ENCODE measurements around the gene ATG2A. TPM values are rescaled to one million over a fixed set of nuclear protein-coding genes. Genes with fewer than 3 reads are reported as not detected.
A peak's percentile ranks its signal among the peaks of the same experiment; 100 is the strongest.

ATG2A gene
- total RNA-seq, 1 experiment from 2014 or later, result 24.7 TPM

DNA sequence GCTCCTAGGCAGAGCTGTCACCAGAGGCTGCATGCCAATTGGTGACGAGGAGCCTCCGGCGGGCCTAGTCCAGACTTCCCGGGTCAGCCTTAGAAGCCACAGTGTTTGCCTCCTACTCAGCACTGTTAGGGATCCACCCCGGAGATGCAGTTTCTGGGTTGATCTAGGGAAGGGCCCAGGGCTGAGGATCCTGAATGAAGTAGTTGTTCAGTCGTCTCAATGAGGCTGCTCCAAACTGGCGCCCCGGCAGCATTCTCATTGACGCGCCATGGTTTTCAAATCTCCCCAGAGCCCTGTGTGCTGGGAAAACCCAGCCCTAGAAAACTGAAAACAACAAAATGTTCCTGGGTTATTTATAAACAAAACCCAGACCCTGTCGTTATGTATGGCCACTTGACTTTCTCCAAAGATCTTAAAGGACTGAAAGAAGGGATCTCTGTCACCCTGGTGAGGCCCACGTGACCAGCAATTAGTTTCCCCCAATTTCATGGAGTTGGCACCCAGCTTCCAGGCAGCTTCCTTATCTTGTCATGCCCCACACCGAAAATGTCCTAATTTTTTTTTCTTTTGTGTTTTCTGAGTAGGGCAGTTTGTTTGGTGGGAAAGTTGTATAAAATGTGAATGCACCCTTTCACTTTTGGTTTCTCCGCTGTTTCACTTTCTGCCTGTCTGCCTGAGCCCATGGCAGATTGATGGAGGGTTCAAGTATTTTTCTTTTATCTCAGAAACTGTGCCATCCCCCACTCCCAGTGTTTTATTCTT, 36.6 kb downstream of the ATG2A start:
- ChIA-PET POLR2A (interaction anchor here (5.5 kb wide), 1 partner anchor 34 kb away, joined by 36 read pairs; the partner anchor contains the start of gene CDC42BPG), RAD21 (ENCODE audit: low non-redundant PET in 1 of 2, low total read pairs in 2 of 2, uncharacterized antibody in 2 of 2, unreplicated experiment in 2 of 2) (no interaction called here), CTCF (interaction anchor here (0.7 kb wide), 1 partner anchor 18 kb away, joined by 3 read pairs; no protein-coding TSS in a partner anchor)
- no peaks in the 10 kb centered on the region for H3K9me2 ChIP-seq (ENCODE audit: insufficient read depth)
- no peaks in the 10 kb centered on the region for H4K20me1 ChIP-seq (ENCODE audit: insufficient read depth)
- intact Hi-C loops (cut with micrococcal nuclease), result no loop called here
- peaks cover 22 to 32% of the 10 kb centered on the region in 2 experiments for H3K4me1 ChIP-seq (ENCODE audit: control insufficient read depth in 1 of 2, insufficient read depth in 2 of 2, low read length in 2 of 2)
- H3K9me3 ChIP-seq (ENCODE audit: control insufficient read depth in 1 of 2, insufficient read depth in 1 of 2, low read depth in 1 of 2, low read length in 2 of 2), result no peaks in the 10 kb centered on the region
- peaks cover 33% of the 10 kb centered on the region for H3K79me2 ChIP-seq (ENCODE audit: insufficient read depth, low read length)
- DNase-seq (ENCODE audit: low read depth, low spot score) (no peak), ATAC-seq (no peak)
- peaks cover 0 to 10% of the 10 kb centered on the region in 2 experiments; a peak in 1 of 4 replicates for H3K36me3 ChIP-seq (ENCODE audit: control insufficient read depth in 1 of 2, insufficient read depth in 2 of 2, low read length in 2 of 2)
- BruUV-seq (replicated peaks), result no TSS peak
- no peak overlapping the region for H3K27ac ChIP-seq (ENCODE audit: low read depth, low read length)
- no peak overlapping the region for H3K4me2 ChIP-seq (ENCODE audit: low read length)
- TF ChIP-seq EZH2 (IDR thresholded peaks at IDR 0.05) (no peak), FOSL1 (IDR thresholded peaks at IDR 0.05; ENCODE audit: low read depth) (no peak), POLR2A (IDR thresholded peaks at IDR 0.05; ENCODE audit: borderline replicate concordance, extremely low read depth, insufficient read depth, insufficient read length) (no peak), ZFX (IDR thresholded peaks at IDR 0.05) (no peak), JUND (IDR thresholded peaks at IDR 0.05) (no peak)
- TF ChIP-seq, protein P1, sequence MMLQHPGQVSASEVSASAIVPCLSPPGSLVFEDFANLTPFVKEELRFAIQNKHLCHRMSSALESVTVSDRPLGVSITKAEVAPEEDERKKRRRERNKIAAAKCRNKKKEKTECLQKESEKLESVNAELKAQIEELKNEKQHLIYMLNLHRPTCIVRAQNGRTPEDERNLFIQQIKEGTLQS (IDR thresholded peaks at IDR 0.05), result no peak
- H2AFZ ChIP-seq (ENCODE audit: low read depth, low read length, poor library complexity, severe bottlenecking), result no peak overlapping the region
- H3K4me3 ChIP-seq (replicated peaks in 1 of 2; ENCODE audit: low read depth in 1 of 2, low read length in 2 of 2), result no peak overlapping the region
- H3K9ac ChIP-seq (ENCODE audit: low read length), result no peak overlapping the region
- H3K27me3 ChIP-seq (ENCODE audit: insufficient read depth, low read length), result no peaks in the 10 kb centered on the region

DNA sequence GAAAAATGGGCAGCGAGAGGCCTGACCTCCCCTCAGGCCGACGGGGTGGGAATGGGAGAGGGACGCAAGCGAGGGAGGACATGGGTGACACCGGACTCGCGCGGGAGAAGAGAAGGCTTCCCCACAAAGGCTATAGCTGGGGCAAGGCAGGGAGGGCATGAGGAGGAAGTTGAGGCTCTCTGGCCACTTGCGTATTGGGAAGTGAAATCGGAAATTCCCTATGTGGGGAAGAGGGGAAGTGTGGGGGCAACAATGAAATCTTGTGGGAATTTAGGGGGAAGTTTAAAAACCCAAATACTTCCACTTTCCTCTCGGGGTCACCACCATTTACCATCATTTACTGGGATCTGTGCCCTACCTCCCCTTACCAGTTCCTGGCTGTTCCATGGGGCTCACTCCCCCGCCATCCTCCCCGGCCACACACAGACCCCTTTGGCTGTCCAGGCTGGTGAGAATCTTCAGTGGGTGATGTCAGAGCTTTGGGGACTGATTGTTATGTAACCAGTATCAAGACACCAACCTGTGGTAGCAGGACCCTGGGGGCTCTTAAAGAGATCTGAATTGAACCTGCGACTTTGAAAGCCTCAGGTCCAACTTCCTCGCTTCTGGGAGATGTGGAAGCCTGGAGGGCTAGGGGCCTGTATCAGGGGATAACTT, 37.6 kb downstream of the ATG2A start:
- TSS peak; percentile 86 for BruUV-seq (replicated peaks)
- ChIA-PET RAD21 (ENCODE audit: low non-redundant PET in 1 of 2, low total read pairs in 2 of 2, uncharacterized antibody in 2 of 2, unreplicated experiment in 2 of 2) (no interaction called here), CTCF (interaction anchor here (1.5 kb wide), 1 partner anchor 9 kb away, joined by 6 read pairs; no protein-coding TSS in a partner anchor), POLR2A (interaction anchor here (1.1 to 5.5 kb wide), 3 partner anchors 25 to 64 kb away, joined by 3 to 56 read pairs (median 36); partner anchors contain the start of gene CDC42BPG)
- Histone ChIP-seq H3K9ac (ENCODE audit: low read length) (peak overlapping the region; percentile 98), H3K27me3 (ENCODE audit: insufficient read depth, low read length) (no peaks in the 10 kb centered on the region), H3K79me2 (ENCODE audit: insufficient read depth, low read length) (peaks cover 44% of the 10 kb centered on the region), H4K20me1 (ENCODE audit: insufficient read depth) (no peaks in the 10 kb centered on the region), H3K27ac (ENCODE audit: low read depth, low read length) (peak overlapping the region; percentile 77), H3K4me2 (ENCODE audit: low read length) (peak overlapping the region; percentile 93), H3K4me3 (replicated peaks in 1 of 2; ENCODE audit: low read depth in 1 of 2, low read length in 2 of 2) (peak overlapping the region; percentile 90 to 99), H3K9me3 (ENCODE audit: control insufficient read depth in 1 of 2, insufficient read depth in 1 of 2, low read depth in 1 of 2, low read length in 2 of 2) (no peaks in the 10 kb centered on the region), H2AFZ (ENCODE audit: low read depth, low read length, poor library complexity, severe bottlenecking) (no peak overlapping the region), H3K36me3 (ENCODE audit: control insufficient read depth in 1 of 2, insufficient read depth in 2 of 2, low read length in 2 of 2) (peaks cover 2 to 16% of the 10 kb centered on the region in 2 experiments; a peak in 3 of 4 replicates), H3K9me2 (ENCODE audit: insufficient read depth) (no peaks in the 10 kb centered on the region), H3K4me1 (ENCODE audit: control insufficient read depth in 1 of 2, insufficient read depth in 2 of 2, low read length in 2 of 2) (peaks cover 22 to 33% of the 10 kb centered on the region in 2 experiments)
- peak; percentile 5 for ATAC-seq
- no peak for DNase-seq (ENCODE audit: low read depth, low spot score)
- intact Hi-C loops (cut with micrococcal nuclease), result no loop called here
- TF ChIP-seq, protein P2, sequence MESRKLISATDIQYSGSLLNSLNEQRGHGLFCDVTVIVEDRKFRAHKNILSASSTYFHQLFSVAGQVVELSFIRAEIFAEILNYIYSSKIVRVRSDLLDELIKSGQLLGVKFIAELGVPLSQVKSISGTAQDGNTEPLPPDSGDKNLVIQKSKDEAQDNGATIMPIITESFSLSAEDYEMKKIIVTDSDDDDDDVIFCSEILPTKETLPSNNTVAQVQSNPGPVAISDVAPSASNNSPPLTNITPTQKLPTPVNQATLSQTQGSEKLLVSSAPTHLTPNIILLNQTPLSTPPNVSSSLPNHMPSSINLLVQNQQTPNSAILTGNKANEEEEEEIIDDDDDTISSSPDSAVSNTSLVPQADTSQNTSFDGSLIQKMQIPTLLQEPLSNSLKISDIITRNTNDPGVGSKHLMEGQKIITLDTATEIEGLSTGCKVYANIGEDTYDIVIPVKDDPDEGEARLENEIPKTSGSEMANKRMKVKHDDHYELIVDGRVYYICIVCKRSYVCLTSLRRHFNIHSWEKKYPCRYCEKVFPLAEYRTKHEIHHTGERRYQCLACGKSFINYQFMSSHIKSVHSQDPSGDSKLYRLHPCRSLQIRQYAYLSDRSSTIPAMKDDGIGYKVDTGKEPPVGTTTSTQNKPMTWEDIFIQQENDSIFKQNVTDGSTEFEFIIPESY (IDR thresholded peaks at IDR 0.05; ENCODE audit: extremely low read depth, insufficient replicate concordance, low read length), result no peak
- no peak for TF ChIP-seq SP1 (IDR thresholded peaks at IDR 0.05; ENCODE audit: low read depth)
- no peak for TF ChIP-seq EZH2phosphoT487 (IDR thresholded peaks at IDR 0.05; ENCODE audit: borderline replicate concordance)
- no peak for TF ChIP-seq EGR1 (IDR thresholded peaks at IDR 0.05; ENCODE audit: low read depth)
- TF ChIP-seq CEBPB (IDR thresholded peaks at IDR 0.05; ENCODE audit: low read depth), result no peak
- no peak for TF ChIP-seq SIN3A (IDR thresholded peaks at IDR 0.05; ENCODE audit: low read depth)
- no peak for TF ChIP-seq POLR2A (IDR thresholded peaks at IDR 0.05; ENCODE audit: borderline replicate concordance, extremely low read depth, insufficient read depth, insufficient read length)
- no peak for TF ChIP-seq ZFX (IDR thresholded peaks at IDR 0.05)
- no peak for TF ChIP-seq ZNF274 (IDR thresholded peaks at IDR 0.05; ENCODE audit: low read depth, low read length)
- TF ChIP-seq, protein P1 (IDR thresholded peaks at IDR 0.05), result no peak

Measured in HCT116 (cell line).